HCEC 1CT (cell line): ENCODE results near the gene GCM1.
"Not testable (repeated sequence)": the region's sequence is repeated elsewhere in the genome, so short reads cannot be mapped to it uniquely, and the experiment has no call there.

Source experiments
- DNase-seq: peaks from one replicate; pipeline ENCODE4 v3.0.0-alpha.2; 2017

The GCM1 gene, protein sequence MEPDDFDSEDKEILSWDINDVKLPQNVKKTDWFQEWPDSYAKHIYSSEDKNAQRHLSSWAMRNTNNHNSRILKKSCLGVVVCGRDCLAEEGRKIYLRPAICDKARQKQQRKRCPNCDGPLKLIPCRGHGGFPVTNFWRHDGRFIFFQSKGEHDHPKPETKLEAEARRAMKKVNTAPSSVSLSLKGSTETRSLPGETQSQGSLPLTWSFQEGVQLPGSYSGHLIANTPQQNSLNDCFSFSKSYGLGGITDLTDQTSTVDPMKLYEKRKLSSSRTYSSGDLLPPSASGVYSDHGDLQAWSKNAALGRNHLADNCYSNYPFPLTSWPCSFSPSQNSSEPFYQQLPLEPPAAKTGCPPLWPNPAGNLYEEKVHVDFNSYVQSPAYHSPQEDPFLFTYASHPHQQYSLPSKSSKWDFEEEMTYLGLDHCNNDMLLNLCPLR

DNA sequence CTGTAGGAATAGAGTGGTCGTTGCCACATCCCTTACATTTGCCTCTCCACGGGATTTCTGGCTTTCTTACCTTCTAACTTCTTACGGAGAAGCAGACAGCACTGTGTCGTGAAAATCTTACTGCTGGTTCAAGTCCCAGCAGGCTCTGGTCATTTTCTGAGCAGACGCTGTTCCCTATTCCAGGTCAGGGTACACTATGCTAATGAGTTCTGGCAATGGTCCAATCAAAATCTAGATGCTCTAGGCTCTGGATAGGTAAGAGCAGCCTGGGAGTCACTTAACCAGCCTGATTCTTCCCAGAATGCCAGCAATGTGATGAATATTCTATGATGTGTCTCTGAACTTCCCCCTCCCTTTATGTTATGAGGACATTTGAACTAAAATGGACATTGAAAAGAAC lies at the start of gene GCM1:
TSS of gene GCM1 (minus strand) at position 158 of the 400 bp plus-strand sequence. CDS start 3,209 bp downstream, outside the sequence.
- DNase-seq, result no peak

DNA sequence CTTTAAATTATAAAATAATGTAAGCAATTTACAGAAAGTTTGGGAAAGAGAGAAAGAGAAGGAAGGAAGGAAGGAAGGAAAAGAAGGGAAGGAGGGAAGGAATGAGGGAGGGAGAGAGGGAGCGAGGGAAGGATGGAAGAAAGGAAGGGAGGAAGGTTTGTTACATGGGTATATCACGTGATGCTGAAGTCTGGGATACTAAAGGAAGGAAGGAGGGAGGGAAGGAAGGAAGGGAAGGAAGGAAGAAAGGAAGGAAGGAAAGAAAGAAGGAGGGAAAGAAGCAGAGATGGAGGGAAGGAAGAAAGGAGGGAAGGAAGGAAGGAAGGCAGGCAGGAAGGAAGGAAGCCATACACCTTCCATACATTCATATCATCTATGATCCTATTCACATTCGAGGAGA lies 48.9 kb upstream of the GCM1 start:
- no peak for DNase-seq

DNA sequence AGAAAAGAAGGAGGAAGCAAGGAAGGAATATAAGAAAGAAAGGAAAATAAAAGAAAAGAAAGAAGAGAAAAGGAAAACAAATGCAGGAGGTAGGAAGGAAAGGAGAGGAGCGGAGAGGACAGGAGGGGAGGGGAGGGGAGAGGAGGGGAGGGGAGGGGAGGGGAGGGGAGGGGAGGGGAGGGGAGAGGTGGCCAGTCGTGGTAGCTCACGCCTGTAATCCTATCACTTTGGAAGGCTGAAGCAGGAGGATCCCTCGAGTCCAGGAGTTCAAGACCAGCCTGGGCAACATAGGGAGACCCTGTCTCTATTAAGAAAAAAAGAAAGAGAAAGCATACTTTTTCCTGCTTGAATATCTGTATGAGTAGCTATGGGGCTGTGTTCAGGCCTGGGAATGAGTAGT lies 46.4 kb upstream of the GCM1 start:
- no peak for DNase-seq

DNA sequence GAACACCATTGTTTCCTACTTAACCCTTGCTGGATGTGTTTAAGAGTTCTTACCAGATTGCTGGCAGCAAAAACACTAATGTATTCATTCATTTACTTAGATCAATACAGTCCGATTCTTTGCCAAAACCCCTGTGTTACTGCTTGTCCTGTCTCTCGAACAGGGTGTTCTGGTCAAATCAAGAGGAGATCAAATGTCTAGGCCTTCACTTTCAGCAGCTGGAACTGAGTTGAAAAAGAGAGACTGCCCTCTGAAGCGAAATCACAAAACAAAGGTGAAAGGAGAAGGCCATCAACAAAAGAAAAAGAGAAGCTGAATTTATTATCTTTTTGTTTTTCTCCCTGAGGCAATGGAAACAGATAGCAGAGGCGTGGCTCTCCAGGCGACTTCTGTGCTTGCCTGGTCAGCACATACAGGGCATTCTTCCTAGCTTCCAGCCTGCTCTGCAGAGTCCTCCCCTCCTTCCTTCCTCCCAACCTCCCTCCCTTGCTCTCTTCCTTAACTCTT lies 44.1 kb upstream of the GCM1 start:
- DNase-seq, result no peak

DNA sequence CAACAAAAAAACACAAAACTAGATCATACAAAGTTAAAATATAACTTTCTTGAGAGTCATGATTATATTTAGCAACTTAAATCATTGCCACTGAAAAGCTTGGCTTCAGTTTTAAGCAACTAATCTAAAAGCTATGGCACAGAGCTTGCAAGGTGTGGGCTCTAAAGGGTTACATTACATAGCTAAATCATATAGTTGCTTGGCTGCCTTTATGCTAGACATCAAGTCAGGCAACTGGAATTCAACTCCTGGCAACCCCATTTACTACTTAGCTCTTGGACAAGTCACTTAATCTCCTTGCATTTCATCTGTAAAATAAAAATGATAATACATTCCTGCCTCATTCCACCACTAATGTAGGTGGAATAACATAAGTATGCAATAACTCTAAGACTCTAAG lies 40.9 kb upstream of the GCM1 start:
- DNase-seq, result no peak

DNA sequence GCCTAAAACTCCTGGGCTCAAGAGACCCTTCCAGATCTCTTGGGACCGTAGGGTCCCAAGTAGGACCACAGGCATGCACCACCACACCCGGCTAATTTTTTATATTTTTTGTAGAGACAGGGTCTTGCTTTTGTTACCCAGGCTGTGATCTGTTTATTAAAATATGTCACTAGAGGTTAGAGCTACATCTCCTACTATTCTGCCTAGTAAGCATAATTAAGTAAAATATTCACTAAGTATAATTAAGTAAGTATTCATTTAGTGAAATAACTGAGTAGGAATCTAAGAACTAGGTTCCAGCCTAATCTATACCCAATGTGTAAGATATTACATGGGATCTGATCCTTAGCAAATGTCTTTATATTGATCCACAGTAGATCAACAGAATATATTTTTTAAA lies 40.2 kb upstream of the GCM1 start:
- DNase-seq, result no peak

DNA sequence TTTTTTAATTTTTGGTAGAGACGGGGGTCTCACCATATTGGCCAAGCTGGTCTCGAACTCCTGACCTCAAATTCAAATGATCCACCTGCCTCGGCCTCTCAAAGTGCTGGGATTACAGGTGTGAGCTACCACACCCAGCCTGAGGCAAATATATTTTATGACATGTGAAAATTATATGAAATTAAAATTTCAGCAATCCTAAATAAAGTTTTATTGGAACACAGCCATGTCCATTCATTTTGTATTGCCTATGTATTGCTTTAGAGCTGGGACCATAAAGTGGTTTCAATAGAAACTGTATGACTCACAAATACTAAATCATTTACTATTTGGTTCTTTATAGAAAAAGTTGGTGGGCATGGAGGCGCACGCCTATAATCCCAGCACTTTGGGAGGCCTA lies 32.0 kb upstream of the GCM1 start:
- no peak for DNase-seq

DNA sequence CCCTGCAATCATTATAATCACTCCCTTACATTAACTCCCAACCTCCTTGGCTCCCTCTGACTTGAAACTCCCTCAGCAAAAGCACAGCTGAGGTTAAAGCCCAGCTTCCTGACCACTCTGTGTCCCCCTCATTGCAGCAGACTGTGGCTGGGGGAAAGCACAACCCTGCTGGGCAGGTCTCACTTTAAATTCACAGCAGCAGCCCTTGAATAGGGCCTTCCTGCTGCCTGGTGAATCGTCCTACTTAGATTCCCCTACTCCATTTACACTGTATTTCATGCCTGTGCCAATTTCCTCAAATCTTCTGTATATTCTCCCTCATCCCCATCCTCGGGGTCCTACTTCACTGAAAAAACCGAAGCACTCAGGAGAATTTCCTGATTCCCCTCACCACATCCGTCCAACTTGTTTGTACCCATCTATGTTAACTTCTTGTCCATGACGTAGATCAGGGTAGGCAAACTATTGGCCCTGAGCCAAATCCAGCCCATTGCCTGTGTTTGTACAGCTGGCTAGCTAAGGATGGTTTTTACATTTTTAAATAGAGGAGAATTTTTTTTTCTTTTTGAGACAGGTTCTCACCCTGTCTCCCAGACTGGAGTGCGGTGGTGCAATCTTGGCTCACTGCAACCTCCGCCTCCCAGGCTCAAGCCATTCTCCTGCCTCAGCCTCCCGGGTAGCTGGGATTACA lies 31.5 kb upstream of the GCM1 start:
- DNase-seq, result no peak

DNA sequence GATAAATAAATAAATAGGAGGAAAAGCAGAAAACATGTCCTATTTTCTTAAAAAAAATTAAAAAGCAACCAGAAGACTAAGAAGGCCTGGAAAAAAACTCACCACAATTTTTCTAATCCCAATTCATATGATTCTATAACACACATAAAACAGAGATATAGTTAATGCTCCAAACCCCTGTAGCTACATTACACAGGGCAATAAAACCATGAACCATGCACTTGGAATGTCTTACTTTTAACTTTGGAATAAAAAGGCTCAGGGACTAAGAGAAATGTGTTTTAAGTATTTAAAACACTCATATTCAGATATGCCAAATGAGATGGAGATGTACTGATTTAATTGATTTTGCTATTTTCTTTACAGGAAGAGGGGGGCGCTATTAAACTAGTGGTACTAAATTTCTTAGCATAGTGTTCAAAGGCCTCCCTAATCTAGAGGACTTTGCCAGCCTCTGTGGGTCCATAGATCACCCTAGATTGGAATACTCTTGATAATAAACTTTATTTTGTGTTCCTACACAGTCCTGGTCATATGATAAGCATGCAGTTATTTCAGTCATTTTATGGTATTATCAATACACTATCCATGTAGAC lies 30.3 kb upstream of the GCM1 start:
- DNase-seq, result no peak

DNA sequence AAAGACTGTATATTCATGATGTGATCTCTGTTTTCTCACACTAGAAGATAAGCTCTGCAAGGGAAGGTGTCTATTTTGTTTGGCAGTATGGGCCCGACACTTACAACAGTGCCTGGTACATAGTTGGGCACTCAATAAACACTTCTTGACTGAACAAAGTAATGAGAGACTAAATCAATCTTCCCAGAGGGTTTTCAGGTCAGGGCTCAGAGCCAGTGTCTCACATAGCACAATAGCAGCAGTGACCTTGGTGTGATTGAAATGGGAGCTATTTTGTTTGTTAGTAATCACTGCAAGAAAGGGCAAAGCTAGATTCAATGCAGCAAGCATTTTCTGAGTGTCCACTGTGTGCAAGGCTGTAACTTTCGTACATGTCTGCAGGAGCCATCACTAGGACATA lies 26.4 kb upstream of the GCM1 start:
- no peak for DNase-seq

DNA sequence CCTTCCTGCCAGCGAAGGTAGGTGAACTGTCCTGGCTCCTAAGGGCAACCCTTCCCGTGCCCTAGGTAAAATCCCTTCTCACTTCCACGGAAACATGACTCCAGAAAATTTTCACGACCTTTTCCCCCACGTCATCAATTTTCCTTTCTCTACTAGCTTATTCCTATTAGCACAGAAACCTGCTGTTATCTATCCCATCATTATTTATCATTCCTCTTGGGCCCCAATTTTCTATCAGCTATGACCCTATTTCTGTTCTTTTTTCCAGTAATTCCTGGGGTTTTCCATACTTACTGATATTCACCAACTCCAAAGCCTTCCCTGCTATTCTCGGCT lies 23.8 kb upstream of the GCM1 start:
- no peak for DNase-seq

DNA sequence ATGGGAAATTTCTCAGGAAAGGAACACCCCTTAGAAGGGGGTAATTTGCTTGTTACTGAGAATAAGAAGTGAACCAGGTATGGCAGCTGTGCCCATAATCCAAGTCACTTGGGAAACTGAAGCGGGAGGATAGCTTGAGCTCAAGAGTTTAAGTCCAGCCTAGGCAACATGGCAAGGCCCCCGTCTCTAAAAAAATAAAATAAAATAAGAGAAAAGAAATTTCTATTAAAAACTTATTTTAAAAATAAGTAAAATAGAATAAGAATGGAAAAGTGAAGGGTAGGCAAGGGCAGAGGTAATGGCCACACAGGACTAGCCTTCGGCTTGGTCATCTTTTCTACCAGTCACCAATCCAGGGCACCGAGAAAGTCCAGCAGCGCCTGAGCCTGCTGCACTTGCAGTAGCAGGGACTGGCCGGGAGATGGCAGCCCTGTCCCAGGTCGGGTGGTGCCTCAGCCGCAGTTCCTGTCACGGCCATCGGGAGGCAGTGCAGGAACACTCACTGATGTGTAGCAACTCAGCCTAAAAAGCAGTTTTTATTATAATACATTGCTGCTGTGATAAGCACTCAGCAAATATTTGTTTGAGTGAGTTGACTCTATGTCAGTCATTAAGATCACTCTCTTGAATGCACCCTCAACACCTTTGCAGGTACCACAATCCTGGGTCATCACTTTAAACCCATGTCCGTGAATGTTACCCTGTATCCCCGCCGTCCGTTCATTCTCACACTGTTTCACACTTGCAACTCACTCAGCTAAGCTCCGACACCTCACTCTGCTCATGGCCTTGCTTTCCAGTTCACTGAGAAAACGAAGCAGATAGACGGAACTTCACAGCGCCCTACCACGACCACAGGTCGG lies 23.2 kb upstream of the GCM1 start:
- peak; percentile 59 for DNase-seq

DNA sequence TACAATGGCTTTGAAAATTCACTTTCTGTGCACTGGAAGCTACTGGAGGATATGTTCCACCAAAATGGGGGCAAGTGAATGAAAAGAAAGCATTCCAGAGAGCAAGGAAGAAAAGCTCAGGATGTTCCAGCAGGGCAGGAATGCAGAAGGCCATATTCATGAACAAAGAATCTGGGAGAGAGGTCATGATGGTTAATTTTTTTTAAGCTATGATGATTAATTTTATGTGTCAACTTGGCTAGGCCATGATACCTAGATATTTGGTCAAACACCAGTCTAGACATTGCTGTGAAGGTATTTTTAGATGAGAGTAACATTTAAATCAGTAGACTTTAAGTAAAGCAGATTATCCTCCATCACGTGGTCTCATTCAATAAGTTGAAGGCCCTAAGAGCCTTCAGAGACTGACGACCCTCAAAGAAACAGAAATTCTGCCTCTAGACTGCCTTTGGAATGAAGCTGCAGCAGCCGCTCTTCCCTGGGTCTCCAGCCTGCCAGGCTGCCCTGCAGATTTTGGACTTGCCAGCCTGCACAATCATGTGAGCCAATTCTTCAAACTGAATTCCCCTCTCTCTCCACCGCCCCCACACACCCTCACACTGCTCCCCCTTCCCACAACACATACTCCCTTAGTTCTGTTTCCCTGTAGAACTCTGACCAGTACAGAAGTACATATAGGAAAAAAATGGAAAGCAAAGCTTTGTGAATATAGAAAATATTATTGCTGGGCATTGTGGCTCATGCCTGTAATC lies 20.1 kb upstream of the GCM1 start:
- DNase-seq, result peak; percentile 81

DNA sequence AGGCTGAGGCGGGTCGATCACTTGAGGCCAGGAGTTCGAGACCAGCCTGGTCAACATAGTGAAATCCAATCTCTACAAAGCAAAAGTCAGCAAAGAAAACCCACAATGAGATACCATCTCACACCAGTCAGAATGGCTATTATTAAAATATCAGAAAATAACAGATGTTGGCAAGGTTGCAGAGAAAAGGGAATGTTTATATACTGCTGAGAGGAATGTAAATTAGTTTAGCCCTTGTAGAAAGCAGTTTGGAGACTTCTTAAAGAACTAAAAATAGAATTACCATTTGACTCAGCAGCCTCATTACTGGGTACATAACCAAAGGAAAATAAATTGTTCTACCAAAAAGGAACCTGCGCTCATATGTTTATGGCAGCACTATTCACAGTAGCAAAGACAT lies 16.7 kb upstream of the GCM1 start:
- DNase-seq, result peak; percentile 26

DNA sequence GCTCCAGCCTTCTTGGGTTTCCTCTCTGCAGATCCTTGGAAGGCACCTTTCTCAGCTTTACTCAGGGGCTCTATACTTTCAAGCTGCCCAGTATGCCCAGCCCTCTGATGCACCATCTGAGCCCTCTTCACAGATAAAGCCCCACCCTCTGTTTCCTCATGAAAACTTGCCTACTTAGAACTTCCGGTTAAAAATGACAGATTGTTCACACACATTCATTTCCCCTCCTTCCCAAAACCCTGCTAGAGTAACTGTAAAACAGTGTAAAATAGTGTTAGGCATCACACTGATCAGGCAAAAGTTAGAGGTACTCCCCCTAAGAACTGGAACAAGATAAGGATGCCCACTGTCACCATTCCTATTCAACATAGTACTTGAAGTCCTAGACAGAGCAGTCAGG lies 14.0 kb upstream of the GCM1 start:
- no peak for DNase-seq

DNA sequence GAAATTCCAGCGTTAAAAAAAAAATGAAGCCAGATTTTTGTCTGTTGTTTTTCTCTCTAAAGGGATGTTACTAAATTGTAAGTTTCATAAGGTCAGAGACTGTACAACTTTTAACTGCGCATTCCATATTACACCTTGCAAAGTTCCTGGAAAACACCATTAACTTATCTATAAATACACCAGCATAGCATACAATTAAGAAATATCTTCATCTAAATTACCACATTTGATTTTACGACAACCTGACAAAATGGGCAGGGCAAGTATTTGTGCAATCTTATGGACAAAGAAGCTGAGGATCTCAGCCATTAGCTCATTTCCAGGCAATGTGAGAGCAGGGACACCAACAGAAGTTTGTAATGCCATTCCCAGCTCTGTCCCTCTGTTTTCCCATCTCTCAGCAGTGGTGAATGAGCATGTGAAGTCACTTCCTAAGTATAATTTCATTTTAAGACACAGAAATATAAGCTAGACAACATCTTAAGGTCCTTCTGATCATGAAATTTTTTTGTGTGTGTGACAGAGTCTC lies 12.9 kb upstream of the GCM1 start:
- DNase-seq, result no peak

DNA sequence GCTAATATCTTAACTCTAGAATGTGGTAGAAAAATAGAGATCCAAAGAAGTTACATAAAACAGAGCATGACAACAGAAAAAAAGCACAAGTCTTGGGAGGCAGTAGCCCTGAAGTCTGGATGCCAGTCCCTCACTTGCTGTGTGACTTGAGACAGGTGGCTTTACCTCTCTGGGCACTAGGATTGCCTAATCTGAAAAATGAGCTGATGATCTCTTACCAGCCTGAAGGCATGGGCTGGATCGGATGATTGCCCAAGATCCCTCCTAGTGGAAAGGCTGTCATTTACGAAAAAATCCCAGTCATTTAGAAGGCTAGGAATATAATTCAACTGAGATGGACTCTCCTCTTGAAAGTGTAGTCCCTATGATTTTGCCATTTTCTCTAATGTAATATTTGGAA lies 10.9 kb upstream of the GCM1 start:
- no peak for DNase-seq

DNA sequence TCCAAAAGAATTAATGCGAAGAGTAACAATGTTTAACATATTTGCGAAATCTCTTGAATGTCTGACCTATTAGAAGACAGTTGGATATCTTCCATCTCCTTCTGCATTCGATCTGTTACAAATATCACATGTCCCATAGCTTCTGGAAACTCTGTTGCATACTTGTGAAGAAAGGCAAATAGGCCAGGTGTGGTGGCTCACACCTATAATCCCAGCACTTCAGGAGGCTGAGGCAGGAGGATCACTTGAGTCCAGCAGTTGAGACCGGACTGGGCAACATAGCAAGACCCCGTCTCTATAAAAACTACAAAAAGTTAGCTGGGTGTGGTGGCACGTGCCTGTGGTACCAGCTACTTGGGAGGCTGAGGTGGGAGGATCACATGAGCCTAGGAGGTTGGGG lies 9.4 kb upstream of the GCM1 start:
- not testable (repeated sequence) for DNase-seq

DNA sequence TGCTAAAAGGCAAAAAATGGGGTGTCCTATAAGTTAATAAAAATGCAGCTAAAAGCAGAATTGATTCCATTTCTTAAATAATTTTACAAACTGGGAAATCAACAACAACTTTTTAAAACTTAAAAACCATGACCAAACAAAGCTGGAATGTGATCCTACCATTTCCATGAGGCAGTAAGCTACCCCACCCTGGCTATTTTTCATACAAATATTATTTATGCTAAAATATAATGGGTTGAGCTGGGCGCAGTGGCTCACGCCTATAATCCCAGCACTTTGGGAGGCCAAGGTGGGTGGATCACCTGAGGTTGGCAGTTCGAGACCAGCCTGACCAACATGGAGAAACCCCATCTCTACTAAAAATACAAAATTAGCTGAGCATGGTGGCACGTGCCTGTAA lies 6.6 kb upstream of the GCM1 start:
- not testable (repeated sequence) for DNase-seq

DNA sequence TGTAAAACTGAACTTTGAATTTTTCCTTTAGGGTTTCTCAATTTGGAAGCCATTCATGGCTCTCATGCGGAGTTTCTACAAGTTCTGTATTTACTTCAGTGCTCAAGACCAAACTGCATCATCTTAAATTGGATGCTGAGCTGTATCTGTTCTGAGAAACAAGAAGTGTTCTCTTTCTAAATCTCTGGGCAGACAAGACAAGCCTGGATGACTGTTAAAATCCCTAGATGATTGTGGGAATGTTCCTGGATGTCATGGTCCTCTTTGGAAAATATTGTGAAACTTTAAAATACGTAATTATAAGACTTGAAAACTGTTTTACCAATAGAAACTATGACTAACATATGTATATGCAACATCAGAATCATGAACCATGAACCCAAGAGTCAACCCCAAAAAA lies 6.2 kb upstream of the GCM1 start:
- DNase-seq, result no peak

DNA sequence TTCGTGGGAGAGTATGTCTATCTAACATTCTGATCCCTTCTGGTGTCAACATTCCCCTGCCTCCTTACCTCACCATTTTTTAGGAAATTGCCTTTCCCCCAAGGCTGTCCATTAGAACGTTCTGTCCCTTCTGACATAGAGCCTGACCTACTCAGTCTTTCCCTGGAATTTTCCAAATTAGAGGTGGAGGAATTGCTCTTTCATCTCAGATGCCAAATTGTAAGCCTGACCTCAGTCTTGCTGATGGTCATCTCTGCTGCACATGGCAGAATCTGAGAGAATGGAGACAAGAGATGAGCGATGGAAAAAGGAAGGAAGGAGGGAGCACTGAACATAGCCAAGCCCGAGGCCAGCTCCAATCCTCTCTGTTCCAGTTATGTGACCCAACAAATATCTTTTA lies 5.4 kb upstream of the GCM1 start:
- no peak for DNase-seq

DNA sequence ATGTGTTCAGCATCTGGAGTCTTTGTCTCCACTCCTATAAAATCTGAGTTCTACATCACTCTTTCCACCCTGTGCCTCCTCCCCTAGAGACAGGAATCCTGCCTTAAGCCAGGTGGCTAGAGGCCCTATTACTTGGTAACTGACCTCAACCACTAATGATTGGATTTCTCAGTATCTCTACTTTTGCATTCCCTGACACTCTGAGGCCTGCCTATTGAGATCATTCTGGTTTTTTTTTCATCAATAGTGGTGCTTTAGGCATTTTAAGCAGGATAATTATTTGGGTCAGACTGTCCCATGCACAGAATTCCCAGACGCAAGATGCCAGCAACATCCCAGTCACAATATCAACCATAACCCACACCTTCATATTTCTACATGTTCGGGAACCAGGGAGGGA lies 3.9 kb upstream of the GCM1 start:
- no peak for DNase-seq
